HG02642 (cell line): ENCODE data around the gene SAP30L.

Experiments used
- ATAC-seq: cut with Tn5 transposase; IDR thresholded peaks from one replicate; pipeline ENCODE4 v1.9.1; 2021; ENCODE audit warnings: mild to moderate bottlenecking; ENCODE audit not compliant: unreplicated experiment, poor library complexity

SAP30L gene, protein sequence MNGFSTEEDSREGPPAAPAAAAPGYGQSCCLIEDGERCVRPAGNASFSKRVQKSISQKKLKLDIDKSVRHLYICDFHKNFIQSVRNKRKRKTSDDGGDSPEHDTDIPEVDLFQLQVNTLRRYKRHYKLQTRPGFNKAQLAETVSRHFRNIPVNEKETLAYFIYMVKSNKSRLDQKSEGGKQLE

DNA sequence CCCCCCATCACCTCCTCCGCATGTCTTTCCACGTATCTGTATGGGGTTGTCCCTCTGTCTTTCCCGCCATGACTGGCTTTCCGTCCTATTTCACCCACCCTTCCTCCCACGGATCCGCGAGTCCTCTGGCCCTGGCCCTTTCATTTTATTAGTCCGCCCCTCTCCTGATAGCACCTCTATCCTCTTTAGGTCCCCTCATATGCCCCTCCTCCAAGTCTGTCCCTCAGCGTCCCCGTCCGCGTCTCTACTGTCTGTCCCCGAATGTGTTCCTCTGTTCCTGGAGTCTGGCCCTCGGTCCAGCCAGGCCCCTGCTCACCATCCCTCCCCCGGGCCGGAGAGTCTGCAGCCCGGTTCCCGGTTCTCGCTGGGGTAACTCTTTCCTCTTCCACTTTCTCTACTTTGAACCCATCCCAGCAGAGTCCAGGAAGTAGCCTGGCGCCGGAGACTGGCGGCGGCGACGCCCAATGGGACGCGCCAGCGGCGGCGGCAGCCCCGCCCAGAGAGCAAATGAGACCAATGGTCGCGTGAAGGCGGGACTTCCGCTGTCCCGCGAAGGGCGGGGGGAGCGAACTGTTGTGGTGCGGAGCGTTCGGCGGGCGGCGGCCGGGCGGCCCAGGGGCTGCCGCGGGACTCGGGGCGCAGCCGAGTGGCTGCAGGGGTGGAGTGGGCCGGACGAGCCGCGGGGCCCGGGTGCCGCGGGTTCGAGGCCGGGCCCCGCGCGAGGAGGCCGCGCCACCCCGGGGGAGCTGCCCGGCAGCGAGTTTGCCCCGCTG, at the start of gene SAP30L:
Gene SAP30L (plus strand): TSS at position 576 of the 773 bp plus-strand sequence. CDS start 608 bp downstream, outside the sequence.
- ATAC-seq: peak; percentile 94

DNA sequence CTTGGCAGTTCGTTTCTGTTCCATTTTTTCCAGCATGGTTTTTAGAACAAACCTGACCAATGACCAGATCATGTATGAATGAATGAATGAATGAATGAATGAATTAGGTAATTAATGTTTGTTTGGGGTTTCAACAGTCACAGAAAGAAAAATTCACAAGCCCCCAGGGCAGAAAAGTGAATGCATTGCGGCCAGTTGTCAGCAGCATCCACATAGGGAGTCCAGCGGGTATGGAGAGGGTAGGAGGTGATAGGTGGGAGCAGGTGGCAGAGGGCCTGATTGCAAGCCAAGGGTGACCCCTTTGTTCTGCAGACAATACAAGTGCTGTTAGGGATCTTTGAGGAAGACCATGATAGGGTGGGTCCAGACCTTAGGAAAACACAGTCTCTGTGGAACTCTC, 49.7 kb upstream of the SAP30L start:
- no peak for ATAC-seq

DNA sequence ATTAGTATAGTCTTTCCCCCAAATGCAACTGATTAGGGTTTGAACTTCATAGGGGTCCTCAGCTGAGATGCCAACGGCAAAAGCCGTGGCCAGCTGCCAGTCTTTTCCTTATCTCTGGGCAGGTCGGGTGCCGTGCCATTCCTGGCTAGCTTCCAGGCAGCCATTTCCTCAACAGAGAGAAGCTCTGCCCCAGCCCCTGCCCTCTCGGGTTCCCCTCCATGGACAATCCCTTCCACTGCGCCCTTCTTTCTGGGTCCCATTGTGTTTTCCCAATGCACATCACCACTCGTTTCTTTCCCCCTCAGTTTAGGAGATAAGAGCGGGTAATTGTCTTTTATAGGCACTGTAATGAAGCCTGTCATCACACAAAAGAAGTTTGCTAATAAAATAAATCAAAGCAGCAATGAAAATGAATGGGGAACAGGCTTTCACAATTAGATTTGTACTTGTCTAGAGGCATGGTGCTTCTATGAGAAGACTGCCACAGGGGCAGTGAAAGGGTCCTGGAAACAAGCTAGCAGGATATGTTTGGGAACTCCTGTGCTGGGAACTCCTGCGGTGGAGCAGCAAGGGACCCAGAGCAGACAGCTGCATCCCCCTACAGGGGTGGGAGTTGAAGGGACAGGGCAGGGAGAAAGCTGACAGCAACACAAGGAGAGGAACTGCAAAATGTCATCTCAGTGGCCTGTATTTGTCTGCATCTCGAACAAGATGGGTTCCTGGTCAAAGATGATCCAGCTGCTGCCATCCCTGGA, 48.0 kb upstream of the SAP30L start:
- no peak for ATAC-seq

DNA sequence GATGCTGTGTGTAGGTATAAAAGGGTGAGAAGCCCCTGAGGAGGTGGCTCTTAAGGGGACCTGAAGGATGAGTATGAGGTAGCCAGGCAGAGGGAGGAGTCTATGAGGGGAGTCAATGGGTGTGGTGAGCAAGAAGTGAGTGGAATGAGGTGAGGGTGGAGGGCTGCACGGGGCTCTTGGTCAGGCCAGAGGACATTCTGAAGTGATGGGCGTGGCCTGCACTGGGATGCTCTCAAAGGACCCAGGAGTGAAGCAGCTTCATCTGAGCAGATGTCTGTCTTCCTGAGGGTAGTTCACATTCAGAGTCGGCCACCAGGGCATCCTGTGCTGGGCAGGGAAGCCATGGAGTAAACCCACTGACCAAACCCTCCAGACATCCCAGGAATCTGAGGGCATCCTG, 45.1 kb upstream of the SAP30L start:
- ATAC-seq: no peak

DNA sequence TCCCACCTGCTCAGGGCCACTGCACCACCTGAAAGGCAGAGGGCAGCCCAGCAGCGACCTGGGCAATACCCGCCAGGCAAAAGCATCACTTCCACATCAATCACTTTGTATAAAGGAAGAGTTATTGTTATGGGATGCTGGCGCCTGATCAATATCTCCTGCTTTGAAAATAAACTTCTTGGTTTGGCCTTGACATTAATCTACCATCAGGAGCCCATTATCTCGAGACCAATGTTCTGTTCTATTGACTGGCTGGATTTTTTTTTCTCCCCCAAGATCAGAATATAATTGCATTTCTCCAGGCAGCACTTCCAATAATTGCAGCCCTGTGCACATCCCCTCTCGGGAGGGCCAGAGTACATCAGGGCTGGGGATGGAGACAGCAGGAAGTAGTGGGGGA, 44.4 kb upstream of the SAP30L start:
- no peak for ATAC-seq

DNA sequence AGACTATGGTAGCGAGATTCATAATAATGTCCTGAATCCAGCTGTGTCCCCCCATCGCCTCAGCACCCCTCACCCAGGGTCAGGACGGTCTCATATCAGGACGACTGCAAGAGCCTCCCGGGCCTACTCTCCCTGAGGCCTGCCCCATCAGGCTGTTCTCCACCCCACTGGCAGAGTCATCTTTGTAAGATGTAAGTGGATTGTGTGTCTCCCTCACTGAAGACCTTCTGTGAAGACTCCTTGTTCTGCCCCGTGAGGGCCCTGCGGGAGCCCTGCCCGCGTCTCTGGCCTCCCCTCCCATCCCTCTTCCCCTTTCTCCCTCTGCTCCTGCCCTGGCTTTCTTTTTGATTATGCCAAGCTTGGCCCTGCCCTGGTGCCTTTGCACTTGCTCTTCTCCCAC, 43.9 kb upstream of the SAP30L start:
- ATAC-seq: no peak

DNA sequence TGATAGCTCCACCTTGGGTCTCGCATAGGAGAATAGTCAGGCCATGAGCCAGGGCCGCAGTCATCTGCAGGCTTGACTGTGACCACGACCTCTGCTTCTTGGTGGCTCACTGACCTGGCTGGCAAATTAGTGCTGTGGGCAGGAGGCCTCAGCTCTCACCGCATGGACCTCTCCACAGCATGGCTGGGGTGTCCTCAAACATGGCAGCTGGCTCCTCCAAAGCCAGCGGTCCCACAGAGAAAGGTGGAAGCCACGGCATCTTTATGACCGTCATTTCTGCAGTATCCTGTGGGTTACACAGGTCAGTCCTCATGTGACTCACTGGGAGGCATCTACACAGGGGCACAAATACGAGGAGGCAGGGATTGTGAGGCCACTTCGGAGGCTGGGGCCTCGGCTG, 43.2 kb upstream of the SAP30L start:
- ATAC-seq: no peak

DNA sequence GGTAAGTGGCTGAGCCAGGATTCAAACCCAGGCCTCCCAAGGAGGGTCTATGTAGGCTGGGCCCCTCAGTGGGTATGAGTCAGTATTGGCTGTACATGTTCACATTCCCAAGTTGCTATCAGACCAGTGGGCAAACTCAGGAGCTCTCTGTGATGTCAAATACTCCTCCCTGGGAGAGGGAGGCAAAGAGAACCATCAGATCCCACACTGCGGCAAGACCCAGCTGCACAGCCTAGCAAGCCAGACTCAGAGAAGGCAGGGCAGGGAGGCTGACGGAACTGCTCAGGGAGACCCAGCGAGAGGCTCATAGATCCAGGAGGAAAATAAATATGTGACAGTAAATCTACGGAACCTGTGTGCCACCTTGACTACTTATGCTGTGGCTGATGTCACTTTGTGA, 42.6 kb upstream of the SAP30L start:
- ATAC-seq: no peak

DNA sequence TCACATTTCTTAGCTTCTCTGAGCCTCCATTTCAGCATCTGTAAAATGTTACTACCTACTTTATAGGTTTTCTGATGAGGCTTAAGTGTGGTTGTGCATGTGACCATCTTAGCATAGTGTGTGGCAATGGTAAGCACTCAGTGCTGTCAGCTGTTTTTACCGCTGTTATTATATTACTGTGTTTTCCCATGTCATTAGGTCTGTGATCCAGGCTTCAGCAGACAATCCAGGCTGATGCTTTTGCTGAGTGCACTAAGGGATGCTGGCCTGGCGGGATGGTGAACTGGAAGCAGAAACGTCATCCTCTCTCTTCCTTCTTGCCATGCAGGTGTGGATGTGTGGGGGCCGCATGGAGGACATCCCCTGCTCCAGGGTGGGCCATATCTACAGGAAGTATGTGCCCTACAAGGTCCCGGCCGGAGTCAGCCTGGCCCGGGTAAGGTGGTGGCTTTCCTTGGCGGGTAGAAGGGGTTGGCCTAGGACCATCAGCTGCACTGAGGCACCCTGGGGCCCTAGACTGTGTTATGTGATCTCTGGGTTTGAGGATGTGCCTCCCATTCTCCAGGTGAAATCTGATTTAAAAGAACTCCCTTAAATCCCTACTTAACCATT, 41.9 kb upstream of the SAP30L start:
- ATAC-seq: no peak

DNA sequence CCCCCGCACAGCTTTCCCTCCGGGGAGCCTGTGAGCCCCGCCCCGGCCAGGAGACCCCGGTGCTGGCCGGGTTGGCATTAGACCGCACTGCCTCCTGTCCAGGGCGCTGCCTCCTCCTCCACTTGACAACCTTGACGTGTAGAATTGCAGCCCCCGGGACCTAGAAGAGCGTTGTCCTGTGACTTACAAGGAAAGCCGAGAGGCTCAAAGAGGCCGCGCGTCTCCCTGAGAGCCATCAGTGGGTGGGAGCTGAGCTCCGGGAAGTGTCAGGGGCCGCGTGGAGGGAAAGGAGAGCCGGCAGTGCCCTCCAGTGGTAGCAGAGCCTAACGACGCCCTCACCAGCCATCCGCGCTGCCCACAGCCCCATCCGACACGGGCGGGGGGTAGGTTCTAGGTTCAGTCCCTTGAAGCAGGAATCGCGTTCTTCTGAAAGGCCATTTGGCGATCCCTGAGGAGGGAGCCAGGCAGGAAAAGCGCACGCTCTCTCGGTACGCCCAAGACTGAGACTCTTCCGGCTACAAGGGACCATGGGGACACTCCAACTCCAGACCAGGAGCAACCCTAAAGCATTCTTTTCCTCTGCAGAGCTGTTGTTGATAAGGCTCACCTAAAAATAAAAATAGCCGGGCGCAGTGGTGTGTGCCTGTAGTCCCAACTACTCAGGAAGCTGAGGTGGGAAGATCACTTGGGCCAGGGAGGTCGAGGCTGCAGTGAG, 40.6 kb upstream of the SAP30L start:
- peak; percentile 98 for ATAC-seq

DNA sequence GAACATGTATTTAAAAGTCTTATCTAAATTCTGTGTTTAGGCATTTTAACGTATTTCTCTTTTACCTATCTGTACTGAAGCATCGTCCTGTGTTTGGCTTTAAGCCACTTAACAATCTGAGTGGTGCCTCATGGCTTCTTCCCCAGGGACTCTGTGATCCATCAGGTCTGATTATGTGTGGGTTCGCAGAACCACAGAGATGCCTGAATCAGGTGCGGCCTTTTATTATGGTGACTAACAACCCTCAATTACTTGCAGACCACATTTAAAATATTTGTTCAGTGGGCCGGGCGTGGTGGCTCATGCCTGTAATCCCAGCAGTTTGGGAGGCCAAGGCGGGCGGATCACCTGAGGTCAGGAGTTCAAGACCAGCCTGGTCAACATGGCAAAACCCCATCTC, 39.6 kb upstream of the SAP30L start:
- no peak for ATAC-seq

DNA sequence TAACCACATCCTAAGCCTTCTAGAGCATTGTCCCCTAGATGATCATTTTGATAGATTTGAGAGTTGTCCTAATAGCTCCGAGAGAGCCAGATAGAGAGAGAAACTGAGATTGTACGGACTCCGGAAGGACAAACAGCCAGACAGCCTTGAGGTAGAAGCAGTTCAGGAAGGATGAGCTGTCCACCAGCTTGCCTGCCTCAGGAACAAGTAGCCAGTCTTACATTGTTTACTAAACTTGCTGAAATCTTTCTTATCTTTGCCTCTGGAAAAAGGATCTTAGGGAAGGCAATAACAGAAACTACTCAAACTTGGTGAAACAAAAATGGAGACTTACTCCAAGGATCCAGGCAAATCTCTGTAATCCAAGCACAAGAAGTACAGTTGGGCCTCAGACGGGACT, 39.0 kb upstream of the SAP30L start:
- ATAC-seq: no peak

DNA sequence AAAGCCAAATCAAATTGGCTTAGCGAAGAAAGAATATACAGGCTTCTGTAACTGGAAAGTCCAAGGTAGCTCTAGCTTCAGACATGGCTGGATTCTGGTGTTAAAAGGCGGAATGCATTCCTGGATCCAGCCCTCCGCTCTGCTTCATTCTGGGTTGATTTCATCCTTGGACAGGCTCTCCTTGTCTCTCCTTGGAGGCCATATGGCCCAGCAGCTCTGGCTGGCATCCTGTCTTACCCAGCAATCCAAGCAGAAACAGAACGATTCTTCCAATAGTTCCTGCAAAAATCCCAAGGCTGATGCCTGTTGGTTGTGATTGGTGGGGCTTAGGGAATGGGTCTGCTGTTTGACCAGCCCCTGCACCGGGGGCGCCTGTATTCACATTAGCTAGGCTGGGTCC, 37.0 kb upstream of the SAP30L start:
- ATAC-seq: no peak

DNA sequence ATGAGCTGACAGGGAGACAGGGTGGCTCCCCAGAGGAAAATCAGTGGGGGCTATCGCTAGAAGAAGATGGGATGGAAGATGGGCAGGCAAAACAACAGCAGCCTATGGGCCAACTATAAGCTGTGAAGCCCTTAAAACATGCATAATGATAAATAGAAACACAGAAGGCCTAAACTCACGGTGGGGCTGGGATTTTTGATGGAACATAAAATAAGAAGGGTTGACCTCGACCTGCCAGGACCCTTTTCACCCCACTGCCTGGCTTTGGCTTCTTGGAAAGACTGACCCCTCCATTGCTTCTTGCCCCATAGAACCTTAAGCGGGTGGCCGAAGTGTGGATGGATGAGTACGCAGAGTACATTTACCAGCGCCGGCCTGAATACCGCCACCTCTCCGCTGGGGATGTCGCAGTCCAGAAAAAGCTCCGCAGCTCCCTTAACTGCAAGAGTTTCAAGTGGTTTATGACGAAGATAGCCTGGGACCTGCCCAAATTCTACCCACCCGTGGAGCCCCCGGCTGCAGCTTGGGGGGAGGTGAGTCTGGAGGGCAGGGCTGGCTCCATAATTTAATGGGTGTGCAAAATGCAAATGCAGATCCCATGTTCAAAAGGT, 36.5 kb upstream of the SAP30L start:
- ATAC-seq: no peak

DNA sequence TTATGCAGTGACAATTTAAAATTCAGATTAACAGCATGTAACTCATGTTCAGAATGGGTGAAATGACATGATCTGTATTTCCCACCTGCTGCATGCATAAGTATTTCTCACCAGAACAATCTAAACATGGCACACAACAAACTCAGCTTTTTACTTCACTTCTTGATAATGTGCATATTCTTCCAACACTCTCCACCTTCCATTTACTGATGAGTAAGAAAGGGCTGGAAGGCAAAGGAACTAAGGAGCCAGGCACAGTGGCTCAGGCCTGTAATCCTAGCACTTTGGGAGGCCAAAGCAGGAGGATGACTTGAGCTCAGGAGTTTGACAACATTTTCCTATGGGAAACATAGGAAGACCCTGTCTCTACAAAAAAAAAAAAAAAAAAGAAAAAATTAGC, 35.8 kb upstream of the SAP30L start:
- ATAC-seq: no peak

DNA sequence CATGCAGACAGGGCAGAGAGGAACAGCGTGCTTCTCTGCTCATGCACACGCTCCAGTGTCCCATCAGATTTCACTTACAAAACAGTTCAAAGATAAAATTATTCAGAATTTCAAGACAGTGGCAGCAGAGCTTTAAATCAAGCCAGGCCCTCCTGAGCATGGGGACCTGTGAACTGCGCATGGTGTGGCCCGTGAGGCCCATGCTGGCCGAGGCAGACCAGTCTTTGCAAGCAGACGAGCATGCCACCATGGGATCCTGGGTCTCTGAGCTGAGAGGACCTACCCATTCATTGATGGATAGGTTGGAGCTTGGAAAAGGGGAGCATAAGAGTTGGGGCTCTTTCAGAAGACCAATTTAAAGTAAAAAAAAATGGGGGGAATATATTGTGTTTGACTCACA, 35.0 kb upstream of the SAP30L start:
- no peak for ATAC-seq

DNA sequence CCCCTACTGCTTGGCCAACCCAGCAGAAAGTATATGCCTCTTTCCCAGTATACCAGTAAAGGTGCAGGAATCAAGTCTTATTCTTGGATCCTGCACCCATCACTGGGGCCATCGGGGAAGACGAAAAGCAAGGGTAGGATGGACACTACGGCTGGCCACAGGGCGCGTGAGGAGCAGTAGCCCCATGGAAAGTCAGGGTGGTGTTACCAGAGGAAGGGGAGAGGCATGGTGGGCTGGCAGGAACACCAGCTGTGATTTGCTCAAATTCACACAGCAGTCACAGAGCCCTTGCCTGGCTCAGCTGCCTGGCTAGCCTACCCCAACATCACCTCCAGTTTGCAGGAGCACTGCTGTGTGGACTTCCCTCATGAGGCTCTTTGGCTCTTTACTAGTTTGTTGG, 34.5 kb upstream of the SAP30L start:
- no peak for ATAC-seq

DNA sequence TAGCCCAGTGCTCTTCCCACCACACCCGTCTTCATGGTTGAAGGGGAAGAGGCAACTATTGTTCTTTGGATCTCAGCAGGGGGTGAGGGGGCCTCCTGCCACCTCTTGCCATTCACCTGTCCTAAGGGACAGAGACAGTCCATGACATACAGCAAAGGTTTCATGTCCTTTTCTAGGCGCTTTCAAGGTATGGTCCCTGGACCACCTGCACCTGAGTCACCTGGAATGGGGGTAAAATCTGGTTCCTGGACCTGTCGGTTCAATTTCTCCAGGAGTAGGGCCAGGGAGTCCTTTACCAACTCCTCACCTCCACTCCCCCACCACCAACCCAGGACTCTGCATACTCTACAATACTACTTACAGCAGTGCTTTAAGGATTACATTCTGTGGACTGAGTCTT, 33.5 kb upstream of the SAP30L start:
- ATAC-seq: no peak

DNA sequence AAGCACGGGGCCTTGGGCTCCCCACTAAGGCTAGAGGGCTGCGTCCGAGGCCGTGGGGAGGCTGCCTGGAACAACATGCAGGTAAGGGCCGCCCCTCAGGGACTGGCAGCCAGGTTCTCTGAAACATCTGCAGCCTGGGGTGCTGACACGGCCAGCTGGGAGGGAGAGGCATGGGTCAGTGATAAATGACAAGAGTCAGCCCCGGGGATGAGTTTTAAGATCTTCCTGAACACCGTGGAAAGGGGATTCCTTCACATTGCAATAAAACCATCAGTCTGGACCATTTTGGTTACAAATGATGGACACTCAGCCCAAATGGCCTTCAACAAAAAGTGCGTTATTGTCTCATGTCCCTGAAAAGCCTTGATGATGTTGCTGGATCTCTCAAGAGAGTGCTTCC, 32.9 kb upstream of the SAP30L start:
- no peak for ATAC-seq

DNA sequence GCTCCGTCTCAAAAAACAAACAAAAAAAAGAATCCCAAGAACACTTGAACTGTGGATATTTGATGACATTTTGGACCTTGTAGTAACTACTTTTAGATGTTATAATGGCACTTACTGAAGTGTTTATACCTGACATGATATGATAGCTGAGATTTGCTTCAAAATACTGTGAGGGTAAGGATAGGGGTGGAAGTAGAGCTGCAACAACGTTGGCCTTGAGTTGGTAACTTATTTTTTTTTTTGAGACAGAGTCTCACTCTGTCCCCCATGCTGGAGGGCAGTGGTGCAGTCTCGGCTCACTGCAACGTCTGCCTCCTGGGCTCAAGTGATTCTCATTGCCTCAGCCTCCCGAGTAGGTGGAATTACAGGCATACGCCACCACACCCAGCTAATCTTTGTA, 30.7 kb upstream of the SAP30L start:
- no peak for ATAC-seq
